Upper lobe of left lung (tissue), 4 donors: ENCODE results near the gene RGMA.

Experiments
- EP300 ChIP-seq, 4 donors: sonication (generic); formaldehyde crosslinking; IDR thresholded peaks; one replicate each; pipeline ENCODE4 v1.5.1; 2017; ENCODE audit warnings: antibody characterized with exemption in 4 of 4, control low read depth in 2 of 4
- POLR2A ChIP-seq, 4 donors: fragments of 450-650 bp; IDR thresholded peaks; one replicate each; pipeline ENCODE4 v1.5.1; 2016 to 2017; ENCODE audit warnings: antibody characterized with exemption in 4 of 4, mild to moderate bottlenecking in 2 of 4
- POLR2AphosphoS5 ChIP-seq, 2 donors: sonication (generic); formaldehyde crosslinking; IDR thresholded peaks; one replicate each; pipeline ENCODE4 v1.5.1; 2017; ENCODE audit warnings: antibody characterized with exemption in 2 of 2
- TF ChIP-seq, protein P1 (sequence below), 6 experiments: fragments of 450-650 bp in 4 of 6; fragments of 200-600 bp in 2 of 6; sonication (generic) in 2 of 6; IDR thresholded peaks; one replicate each; pipeline ENCODE4 v1.5.1; 2016 to 2019; ENCODE audit warnings: antibody characterized with exemption in 6 of 6

GRCh38 chr15:92989470-92989869 is 99.5 kb downstream of the RGMA start:
- TF ChIP-seq EP300 (IDR thresholded peaks at IDR 0.05) (no peak), POLR2A (IDR thresholded peaks at IDR 0.05) (no peak), POLR2AphosphoS5 (IDR thresholded peaks at IDR 0.05) (no peak)
- TF ChIP-seq, protein P1, sequence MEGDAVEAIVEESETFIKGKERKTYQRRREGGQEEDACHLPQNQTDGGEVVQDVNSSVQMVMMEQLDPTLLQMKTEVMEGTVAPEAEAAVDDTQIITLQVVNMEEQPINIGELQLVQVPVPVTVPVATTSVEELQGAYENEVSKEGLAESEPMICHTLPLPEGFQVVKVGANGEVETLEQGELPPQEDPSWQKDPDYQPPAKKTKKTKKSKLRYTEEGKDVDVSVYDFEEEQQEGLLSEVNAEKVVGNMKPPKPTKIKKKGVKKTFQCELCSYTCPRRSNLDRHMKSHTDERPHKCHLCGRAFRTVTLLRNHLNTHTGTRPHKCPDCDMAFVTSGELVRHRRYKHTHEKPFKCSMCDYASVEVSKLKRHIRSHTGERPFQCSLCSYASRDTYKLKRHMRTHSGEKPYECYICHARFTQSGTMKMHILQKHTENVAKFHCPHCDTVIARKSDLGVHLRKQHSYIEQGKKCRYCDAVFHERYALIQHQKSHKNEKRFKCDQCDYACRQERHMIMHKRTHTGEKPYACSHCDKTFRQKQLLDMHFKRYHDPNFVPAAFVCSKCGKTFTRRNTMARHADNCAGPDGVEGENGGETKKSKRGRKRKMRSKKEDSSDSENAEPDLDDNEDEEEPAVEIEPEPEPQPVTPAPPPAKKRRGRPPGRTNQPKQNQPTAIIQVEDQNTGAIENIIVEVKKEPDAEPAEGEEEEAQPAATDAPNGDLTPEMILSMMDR (IDR thresholded peaks at IDR 0.05), result no peak
